ENCODE data around the gene HSP90AB1. TPM values are rescaled to one million over a fixed set of nuclear protein-coding genes. Genes with fewer than 3 reads are reported as not detected.
A peak's percentile ranks its signal among the peaks of the same experiment; 100 is the strongest.

Gene HSP90AB1
- total RNA-seq, 3 donors from 2014 or later (not counting 1 experiment from before 2014, with no cell fraction given) = 256 to 372 (median 308) TPM

DNA sequence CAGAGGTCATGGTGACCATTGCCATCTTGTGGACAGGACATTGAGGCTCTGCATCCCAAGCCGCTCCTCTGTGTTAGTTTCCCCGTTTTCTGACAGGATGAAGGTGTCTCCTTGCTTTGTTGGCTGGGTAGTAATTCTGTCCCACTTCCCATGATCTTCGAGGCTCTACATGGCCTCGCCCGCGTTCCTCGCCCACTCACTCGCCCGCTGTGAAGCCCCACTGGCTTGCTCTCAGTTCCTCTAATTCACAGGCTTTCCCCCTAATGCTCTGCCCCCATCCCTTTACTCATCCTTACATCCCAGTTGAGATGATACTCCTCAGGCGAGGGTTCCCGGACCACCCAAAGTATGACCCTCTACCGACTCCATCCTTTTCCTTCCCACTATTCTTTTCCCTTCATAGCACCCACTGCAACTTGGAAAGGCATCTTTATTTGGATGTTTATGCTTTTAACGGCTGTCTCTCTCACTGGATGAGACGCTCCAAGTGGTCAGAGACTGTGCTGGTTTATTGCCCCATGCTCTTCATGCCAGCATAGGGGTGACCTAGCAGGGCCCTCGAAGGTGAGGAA is 10.9 kb downstream of the HSP90AB1 start:
- ATAC-seq = no peak
- H3K4me3 ChIP-seq (ENCODE audit: low read length) = peak overlapping the region; percentile 11
- DNase-seq = no peak
- WGBS (ENCODE audit: insufficient coverage) = 44% methylated on average over 15 of the region's 15 CpGs
- Mint-ChIP-seq H3K4me3 (peak overlapping the region; percentile 92), H3K9me3 (no peaks in the 10 kb centered on the region), H3K4me1 (peaks cover 45 to 70% of the 10 kb centered on the region in 2 donors), H3K36me3 (no peaks in the 10 kb centered on the region), H3K27me3 (ENCODE audit: low read depth in 2 of 2) (no peaks in the 10 kb centered on the region), H3K27ac (peak overlapping the region; percentile 89 to 97)
- H3K27me3 ChIP-seq (ENCODE audit: control insufficient read depth, insufficient read depth, low read length) = no peaks in the 10 kb centered on the region
- TF ChIP-seq, protein P1, sequence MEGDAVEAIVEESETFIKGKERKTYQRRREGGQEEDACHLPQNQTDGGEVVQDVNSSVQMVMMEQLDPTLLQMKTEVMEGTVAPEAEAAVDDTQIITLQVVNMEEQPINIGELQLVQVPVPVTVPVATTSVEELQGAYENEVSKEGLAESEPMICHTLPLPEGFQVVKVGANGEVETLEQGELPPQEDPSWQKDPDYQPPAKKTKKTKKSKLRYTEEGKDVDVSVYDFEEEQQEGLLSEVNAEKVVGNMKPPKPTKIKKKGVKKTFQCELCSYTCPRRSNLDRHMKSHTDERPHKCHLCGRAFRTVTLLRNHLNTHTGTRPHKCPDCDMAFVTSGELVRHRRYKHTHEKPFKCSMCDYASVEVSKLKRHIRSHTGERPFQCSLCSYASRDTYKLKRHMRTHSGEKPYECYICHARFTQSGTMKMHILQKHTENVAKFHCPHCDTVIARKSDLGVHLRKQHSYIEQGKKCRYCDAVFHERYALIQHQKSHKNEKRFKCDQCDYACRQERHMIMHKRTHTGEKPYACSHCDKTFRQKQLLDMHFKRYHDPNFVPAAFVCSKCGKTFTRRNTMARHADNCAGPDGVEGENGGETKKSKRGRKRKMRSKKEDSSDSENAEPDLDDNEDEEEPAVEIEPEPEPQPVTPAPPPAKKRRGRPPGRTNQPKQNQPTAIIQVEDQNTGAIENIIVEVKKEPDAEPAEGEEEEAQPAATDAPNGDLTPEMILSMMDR (IDR thresholded peaks at IDR 0.05) = peak; percentile 33
- no peaks in the 10 kb centered on the region for H3K9me3 ChIP-seq (ENCODE audit: control insufficient read depth, insufficient read depth, low read length)
- H3K4me1 ChIP-seq (ENCODE audit: control insufficient read depth, insufficient read depth, low read length) = peaks cover 39% of the 10 kb centered on the region
- peak overlapping the region; percentile 79 for H3K27ac ChIP-seq (ENCODE audit: low read length)
- H3K36me3 ChIP-seq (ENCODE audit: control insufficient read depth, insufficient read depth, low read length) = peaks cover 47% of the 10 kb centered on the region
- intact Hi-C loops (cut with micrococcal nuclease) = loop anchor here (1.0 to 2.0 kb wide), 3 partner anchors 11 to 85 kb away; partner anchors contain the start of genes HSP90AB1 and SLC29A1

DNA sequence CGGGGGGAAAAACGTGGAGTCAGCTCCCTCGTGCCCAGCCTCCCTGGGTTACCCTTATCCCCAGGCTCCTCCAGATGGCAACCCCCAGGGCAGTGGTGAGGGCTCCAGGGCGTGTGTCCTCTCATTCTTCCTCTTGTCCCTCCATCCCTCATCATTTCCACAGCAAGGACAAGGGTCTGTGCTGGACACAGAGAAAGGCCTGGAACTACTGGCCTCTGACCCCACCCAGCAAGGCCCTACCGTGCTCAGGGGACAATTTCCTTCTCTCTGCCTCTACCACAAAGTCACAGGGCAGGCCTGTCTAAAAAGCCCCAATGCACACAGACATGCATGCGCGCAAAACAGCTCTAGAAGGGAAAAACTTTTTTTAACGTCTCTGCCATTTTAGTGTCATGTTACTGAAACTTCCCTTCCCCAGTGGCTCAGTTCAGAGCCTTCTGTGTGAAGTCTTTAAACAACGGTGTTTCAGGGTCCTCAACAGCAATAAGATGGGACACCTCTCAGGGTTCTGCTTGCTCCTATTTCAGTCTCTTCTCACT is 11.5 kb downstream of the HSP90AB1 start:
- no peaks in the 10 kb centered on the region for H3K36me3 Mint-ChIP-seq
- WGBS (ENCODE audit: insufficient coverage) = 80% methylated on average over 9 of the region's 9 CpGs
- Histone ChIP-seq H3K4me3 (ENCODE audit: low read length) (no peak overlapping the region), H3K27me3 (ENCODE audit: control insufficient read depth, insufficient read depth, low read length) (no peaks in the 10 kb centered on the region), H3K27ac (ENCODE audit: low read length) (peak overlapping the region; percentile 79), H3K9me3 (ENCODE audit: control insufficient read depth, insufficient read depth, low read length) (no peaks in the 10 kb centered on the region), H3K36me3 (ENCODE audit: control insufficient read depth, insufficient read depth, low read length) (peaks cover 42% of the 10 kb centered on the region), H3K4me1 (ENCODE audit: control insufficient read depth, insufficient read depth, low read length) (peaks cover 44% of the 10 kb centered on the region)
- peak overlapping the region; percentile 89 to 97 for H3K27ac Mint-ChIP-seq
- peaks cover 45 to 70% of the 10 kb centered on the region in 2 donors for H3K4me1 Mint-ChIP-seq
- TF ChIP-seq, protein P1 (IDR thresholded peaks at IDR 0.05) = no peak
- H3K9me3 Mint-ChIP-seq = no peaks in the 10 kb centered on the region
- intact Hi-C loops (cut with micrococcal nuclease) = no loop called here
- no peak for ATAC-seq
- H3K27me3 Mint-ChIP-seq (ENCODE audit: low read depth in 2 of 2) = no peaks in the 10 kb centered on the region
- peak overlapping the region; percentile 92 for H3K4me3 Mint-ChIP-seq
- DNase-seq = peak in 1 of 2 donors; percentile 8

DNA sequence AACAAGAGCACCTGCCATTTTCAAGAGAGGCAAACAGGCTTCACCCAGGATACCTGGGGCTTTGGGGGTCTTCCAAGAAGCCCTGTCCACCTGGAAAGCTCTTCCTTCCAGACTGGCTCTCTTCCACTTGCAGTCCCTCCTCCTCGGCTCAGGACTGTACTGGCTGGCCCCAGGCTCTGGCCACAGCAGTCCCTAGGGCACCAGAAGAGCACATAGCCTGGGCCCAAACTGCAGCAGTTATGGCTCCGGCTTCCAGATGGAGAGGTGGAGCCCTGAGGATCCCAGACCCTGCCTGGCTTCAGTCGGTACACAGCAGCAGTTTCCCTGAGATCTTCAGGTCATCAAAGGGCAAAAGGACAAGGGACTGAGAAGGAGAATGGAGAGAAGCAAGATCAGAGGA is 12.0 kb downstream of the HSP90AB1 start:
- peak overlapping the region; percentile 92 for H3K4me3 Mint-ChIP-seq
- H3K27me3 Mint-ChIP-seq (ENCODE audit: low read depth in 2 of 2) = no peaks in the 10 kb centered on the region
- H3K27ac Mint-ChIP-seq = peak overlapping the region; percentile 89 to 97
- H3K36me3 Mint-ChIP-seq = no peaks in the 10 kb centered on the region
- Histone ChIP-seq H3K27ac (ENCODE audit: low read length) (peak overlapping the region; percentile 26), H3K9me3 (ENCODE audit: control insufficient read depth, insufficient read depth, low read length) (no peaks in the 10 kb centered on the region), H3K27me3 (ENCODE audit: control insufficient read depth, insufficient read depth, low read length) (no peaks in the 10 kb centered on the region), H3K4me3 (ENCODE audit: low read length) (no peak overlapping the region), H3K36me3 (ENCODE audit: control insufficient read depth, insufficient read depth, low read length) (peaks cover 36% of the 10 kb centered on the region), H3K4me1 (ENCODE audit: control insufficient read depth, insufficient read depth, low read length) (peaks cover 50% of the 10 kb centered on the region)
- TF ChIP-seq, protein P1 (IDR thresholded peaks at IDR 0.05) = no peak
- H3K9me3 Mint-ChIP-seq = no peaks in the 10 kb centered on the region
- intact Hi-C loops (cut with micrococcal nuclease) = no loop called here
- no peak for ATAC-seq
- peaks cover 47 to 70% of the 10 kb centered on the region in 2 donors for H3K4me1 Mint-ChIP-seq
- 95% methylated on average over 3 of the region's 3 CpGs for WGBS (ENCODE audit: insufficient coverage)
- DNase-seq = no peak

Measured in natural killer cell (primary cell).